ENCODE measurements around the gene CAMK2G. TPM values are rescaled to one million over a fixed set of nuclear protein-coding genes. Genes with fewer than 3 reads are reported as not detected.
A peak's percentile ranks its signal among the peaks of the same experiment; 100 is the strongest.

CAMK2G gene
- total and polyA plus RNA-seq, 2 experiments from 2014 or later: 24.3 to 25.7 TPM

GRCh38 chr10:73854310-73854709, 20.0 kb downstream of the CAMK2G start:
- H3K4me2 ChIP-seq (ENCODE audit: unreplicated experiment): no peak overlapping the region
- H3K27me3 ChIP-seq (replicated peaks; ENCODE audit: insufficient read depth): no peaks in the 10 kb centered on the region
- no peak overlapping the region for H2AFZ ChIP-seq
- in situ Hi-C loops (cut with MboI): no loop called here
- H3K9me2 ChIP-seq (ENCODE audit: insufficient read depth): no peaks in the 10 kb centered on the region
- H3K4me3 ChIP-seq: no peak overlapping the region
- H3K9ac ChIP-seq: no peak overlapping the region
- DNase-seq: no peak
- H3K27ac ChIP-seq: no peak overlapping the region
- H3K9me3 ChIP-seq (ENCODE audit: low read depth): no peaks in the 10 kb centered on the region
- H3K4me1 ChIP-seq (ENCODE audit: insufficient read depth): peaks cover 18% of the 10 kb centered on the region
- TF ChIP-seq EZH2phosphoT487 (IDR thresholded peaks at IDR 0.05; ENCODE audit: insufficient read depth, low read depth) (no peak), EZH2 (IDR thresholded peaks at IDR 0.05; ENCODE audit: insufficient read depth, poor library complexity, severe bottlenecking) (no peak)
- peaks cover 28% of the 10 kb centered on the region for H3F3A ChIP-seq (ENCODE audit: insufficient read depth)
- H4K20me1 ChIP-seq (ENCODE audit: insufficient read depth): no peaks in the 10 kb centered on the region
- peaks cover 12% of the 10 kb centered on the region; the same call in 1 of the 2 replicates for H3K79me2 ChIP-seq (ENCODE audit: insufficient read depth)
- H3K36me3 ChIP-seq (ENCODE audit: low read depth): peaks cover 7% of the 10 kb centered on the region; the same call in 1 of the 2 replicates
- 65 to 70% methylated on average over 5 of the region's 5 CpGs for WGBS, 2 experiments (ENCODE audit: low coverage in 1 of 2, low lambda C conversion rate in 2 of 2, missing lambda C conversion rate in 2 of 2)

DNA sequence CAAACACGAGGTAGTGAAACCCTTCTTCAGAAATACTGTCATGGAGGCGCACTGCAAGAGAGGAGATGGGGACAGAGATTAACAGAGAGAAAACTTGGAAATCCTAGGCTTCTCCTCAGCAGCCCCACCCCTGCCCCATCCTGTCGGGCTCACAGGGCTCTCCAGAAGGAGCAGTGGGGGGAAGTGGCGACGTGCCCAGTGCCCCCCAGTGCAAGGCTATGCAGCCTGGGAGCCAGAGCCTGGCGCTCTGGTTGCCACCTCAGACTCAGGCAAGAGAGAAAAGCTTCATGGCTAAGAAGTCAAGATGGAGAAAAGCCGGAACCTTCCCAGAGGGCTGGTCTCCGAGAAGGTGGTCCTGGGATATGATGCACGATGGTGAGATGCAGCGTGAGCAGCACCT, 21.2 kb downstream of the CAMK2G start:
- TF ChIP-seq EZH2 (IDR thresholded peaks at IDR 0.05; ENCODE audit: insufficient read depth, poor library complexity, severe bottlenecking): no peak
- no peak for TF ChIP-seq EZH2phosphoT487 (IDR thresholded peaks at IDR 0.05; ENCODE audit: insufficient read depth, low read depth)
- Histone ChIP-seq H3K79me2 (ENCODE audit: insufficient read depth) (peaks cover 12% of the 10 kb centered on the region; the same call in 1 of the 2 replicates), H3K9me2 (ENCODE audit: insufficient read depth) (no peaks in the 10 kb centered on the region), H2AFZ (no peak overlapping the region), H3F3A (ENCODE audit: insufficient read depth) (peaks cover 28% of the 10 kb centered on the region), H3K27me3 (replicated peaks; ENCODE audit: insufficient read depth) (no peaks in the 10 kb centered on the region), H3K9ac (no peak overlapping the region), H3K9me3 (ENCODE audit: low read depth) (no peaks in the 10 kb centered on the region), H3K4me1 (ENCODE audit: insufficient read depth) (peaks cover 18% of the 10 kb centered on the region), H3K4me2 (ENCODE audit: unreplicated experiment) (no peak overlapping the region), H3K4me3 (no peak overlapping the region), H3K36me3 (ENCODE audit: low read depth) (peaks cover 7% of the 10 kb centered on the region; the same call in 1 of the 2 replicates), H3K27ac (no peak overlapping the region), H4K20me1 (ENCODE audit: insufficient read depth) (no peaks in the 10 kb centered on the region)
- 94 to 97% methylated on average over 10 of the region's 10 CpGs for WGBS, 2 experiments (ENCODE audit: low coverage in 1 of 2, low lambda C conversion rate in 2 of 2, missing lambda C conversion rate in 2 of 2)
- no peak for DNase-seq
- in situ Hi-C loops (cut with MboI): no loop called here

- peak overlapping the region; percentile 50 for H3K9ac ChIP-seq
- no peaks in the 10 kb centered on the region for H3K79me2 ChIP-seq (ENCODE audit: insufficient read depth)
- H3K9me3 ChIP-seq (ENCODE audit: low read depth): no peaks in the 10 kb centered on the region
- H3F3A ChIP-seq (ENCODE audit: insufficient read depth): peaks cover 28% of the 10 kb centered on the region
- H3K4me3 ChIP-seq: peak overlapping the region; percentile 22; the same call in 1 of the 2 replicates
- peak; percentile 93 for DNase-seq
- TF ChIP-seq EZH2phosphoT487 (IDR thresholded peaks at IDR 0.05; ENCODE audit: insufficient read depth, low read depth) (no peak), EZH2 (IDR thresholded peaks at IDR 0.05; ENCODE audit: insufficient read depth, poor library complexity, severe bottlenecking) (no peak)
- H3K27ac ChIP-seq: peak overlapping the region; percentile 73
- in situ Hi-C loops (cut with MboI): no loop called here
- H2AFZ ChIP-seq: peak overlapping the region; percentile 41
- no peaks in the 10 kb centered on the region for H4K20me1 ChIP-seq (ENCODE audit: insufficient read depth)
- H3K9me2 ChIP-seq (ENCODE audit: insufficient read depth): no peaks in the 10 kb centered on the region
- H3K36me3 ChIP-seq (ENCODE audit: low read depth): no peaks in the 10 kb centered on the region
- H3K27me3 ChIP-seq (replicated peaks; ENCODE audit: insufficient read depth): no peaks in the 10 kb centered on the region
- peaks cover 18% of the 10 kb centered on the region for H3K4me1 ChIP-seq (ENCODE audit: insufficient read depth)
- WGBS, 2 experiments (ENCODE audit: low coverage in 1 of 2, low lambda C conversion rate in 2 of 2, missing lambda C conversion rate in 2 of 2): 12 to 18% methylated on average over 15 of the region's 15 CpGs
- H3K4me2 ChIP-seq (ENCODE audit: unreplicated experiment): peak overlapping the region; percentile 43
Measured at GRCh38 chr10:73850863-73851461, 23.4 kb downstream of the CAMK2G start.

DNA sequence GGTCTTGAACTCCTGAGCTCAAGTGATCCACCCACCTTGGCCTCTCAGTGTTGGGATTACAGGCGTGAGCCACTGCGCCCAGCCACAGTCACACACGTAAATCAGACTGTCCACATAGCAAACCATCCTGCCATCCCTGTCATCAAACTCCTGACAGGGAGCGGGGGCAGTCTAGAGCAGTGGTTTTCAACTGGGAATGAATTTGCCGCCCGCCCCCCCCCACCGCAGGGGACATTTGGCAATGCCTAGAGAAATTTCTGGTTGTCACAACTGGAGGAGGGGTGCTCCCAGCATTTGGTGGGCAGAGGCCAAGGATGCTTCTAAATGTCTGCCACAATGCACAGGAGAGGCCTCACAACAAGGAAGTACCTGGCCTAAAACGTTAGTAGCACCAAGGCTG, 24.1 kb downstream of the CAMK2G start:
- Histone ChIP-seq H3K9ac (peak overlapping the region; percentile 39), H3K79me2 (ENCODE audit: insufficient read depth) (no peaks in the 10 kb centered on the region), H3K9me3 (ENCODE audit: low read depth) (no peaks in the 10 kb centered on the region), H3F3A (ENCODE audit: insufficient read depth) (peaks cover 28% of the 10 kb centered on the region), H3K27ac (peak overlapping the region; percentile 73), H2AFZ (no peak overlapping the region), H3K27me3 (replicated peaks; ENCODE audit: insufficient read depth) (no peaks in the 10 kb centered on the region), H3K4me3 (no peak overlapping the region), H3K36me3 (ENCODE audit: low read depth) (no peaks in the 10 kb centered on the region), H3K4me2 (ENCODE audit: unreplicated experiment) (peak overlapping the region; percentile 43), H3K9me2 (ENCODE audit: insufficient read depth) (no peaks in the 10 kb centered on the region), H3K4me1 (ENCODE audit: insufficient read depth) (peaks cover 18% of the 10 kb centered on the region), H4K20me1 (ENCODE audit: insufficient read depth) (no peaks in the 10 kb centered on the region)
- 59 to 61% methylated on average over 8 of the region's 8 CpGs for WGBS, 2 experiments (ENCODE audit: low coverage in 1 of 2, low lambda C conversion rate in 2 of 2, missing lambda C conversion rate in 2 of 2)
- TF ChIP-seq EZH2phosphoT487 (IDR thresholded peaks at IDR 0.05; ENCODE audit: insufficient read depth, low read depth) (no peak), EZH2 (IDR thresholded peaks at IDR 0.05; ENCODE audit: insufficient read depth, poor library complexity, severe bottlenecking) (no peak)
- in situ Hi-C loops (cut with MboI): no loop called here
- no peak for DNase-seq
